Measurements from ENCODE around the gene IFITM10.

IFITM10 gene

GRCh38 chr11:1756791-1757771 lies 6.7 kb upstream of the IFITM10 start:
- no peaks in the 10 kb centered on the region for H3K9me3 Mint-ChIP-seq
- peaks cover 4% of the 10 kb centered on the region for H3K36me3 Mint-ChIP-seq (ENCODE audit: insufficient read depth)
- no peak for ATAC-seq (replicated peaks; ENCODE audit: extremely low read depth, poor library complexity, severe bottlenecking)

GRCh38 chr11:1755692-1756561 lies 5.5 kb upstream of the IFITM10 start:
- Mint-ChIP-seq H3K27me3 (peaks cover under 1% of the 10 kb centered on the region), H3K4me1 (peaks cover 45% of the 10 kb centered on the region), H3K4me3 (peak overlapping the region; percentile 36), H3K9me3 (no peaks in the 10 kb centered on the region), H3K27ac (ENCODE audit: low read depth) (peak overlapping the region; percentile 72), H3K36me3 (ENCODE audit: insufficient read depth) (peaks cover 3% of the 10 kb centered on the region)
- no peak for DNase-seq (ENCODE audit: low spot score in 2 of 2)
- ATAC-seq (replicated peaks; ENCODE audit: extremely low read depth, poor library complexity, severe bottlenecking) = no peak

More at GRCh38 chr11:1756791-1757771, 6.7 kb upstream of the IFITM10 start:
- peak overlapping the region; percentile 78 for H3K4me3 Mint-ChIP-seq
- peak overlapping the region; percentile 86 for H3K27ac Mint-ChIP-seq (ENCODE audit: low read depth)
- H3K4me1 Mint-ChIP-seq = peaks cover 52% of the 10 kb centered on the region
- DNase-seq (ENCODE audit: low spot score in 2 of 2) = no peak
- no peaks in the 10 kb centered on the region for H3K27me3 Mint-ChIP-seq

- Mint-ChIP-seq H3K4me1 (peaks cover 49% of the 10 kb centered on the region), H3K36me3 (ENCODE audit: insufficient read depth) (peaks cover 3% of the 10 kb centered on the region), H3K4me3 (peak overlapping the region; percentile 36), H3K27ac (ENCODE audit: low read depth) (no peak overlapping the region), H3K9me3 (no peaks in the 10 kb centered on the region), H3K27me3 (peaks cover 6% of the 10 kb centered on the region)
- DNase-seq (ENCODE audit: low spot score in 2 of 2) (no peak), ATAC-seq (replicated peaks; ENCODE audit: extremely low read depth, poor library complexity, severe bottlenecking) (no peak)
These were observed 4.9 kb upstream of the IFITM10 start for GRCh38 chr11:1755344-1755691.

GRCh38 chr11:1754376-1755150 lies 4.2 kb upstream of the IFITM10 start:
- peaks cover 57% of the 10 kb centered on the region for H3K4me1 Mint-ChIP-seq
- no peaks in the 10 kb centered on the region for H3K9me3 Mint-ChIP-seq
- H3K4me3 Mint-ChIP-seq = peak overlapping the region; percentile 6
- peaks cover 14% of the 10 kb centered on the region for H3K27me3 Mint-ChIP-seq
- DNase-seq (ENCODE audit: low spot score in 2 of 2) (no peak), ATAC-seq (replicated peaks; ENCODE audit: extremely low read depth, poor library complexity, severe bottlenecking) (no peak)
- peaks cover 3% of the 10 kb centered on the region for H3K36me3 Mint-ChIP-seq (ENCODE audit: insufficient read depth)
- H3K27ac Mint-ChIP-seq (ENCODE audit: low read depth) = peak overlapping the region; percentile 53

GRCh38 chr11:1753929-1754305 lies 3.5 kb upstream of the IFITM10 start:
- Mint-ChIP-seq H3K36me3 (ENCODE audit: insufficient read depth) (peaks cover 3% of the 10 kb centered on the region), H3K27ac (ENCODE audit: low read depth) (no peak overlapping the region), H3K4me3 (no peak overlapping the region), H3K9me3 (no peaks in the 10 kb centered on the region), H3K27me3 (peaks cover 17% of the 10 kb centered on the region), H3K4me1 (peaks cover 56% of the 10 kb centered on the region)
- DNase-seq (ENCODE audit: low spot score in 2 of 2) (no peak), ATAC-seq (replicated peaks; ENCODE audit: extremely low read depth, poor library complexity, severe bottlenecking) (no peak)

GRCh38 chr11:1753229-1753928 lies 3.0 kb upstream of the IFITM10 start:
- H3K36me3 Mint-ChIP-seq (ENCODE audit: insufficient read depth) = peaks cover 3% of the 10 kb centered on the region
- ATAC-seq (replicated peaks; ENCODE audit: extremely low read depth, poor library complexity, severe bottlenecking) = no peak
- peaks cover 51% of the 10 kb centered on the region for H3K4me1 Mint-ChIP-seq
- H3K27me3 Mint-ChIP-seq = peaks cover 17% of the 10 kb centered on the region
- H3K9me3 Mint-ChIP-seq = no peaks in the 10 kb centered on the region
- no peak overlapping the region for H3K27ac Mint-ChIP-seq (ENCODE audit: low read depth)
- DNase-seq (ENCODE audit: low spot score in 2 of 2) = no peak
- H3K4me3 Mint-ChIP-seq = no peak overlapping the region

GRCh38 chr11:1752907-1753228 lies 2.5 kb upstream of the IFITM10 start:
- Mint-ChIP-seq H3K36me3 (ENCODE audit: insufficient read depth) (peaks cover 3% of the 10 kb centered on the region), H3K9me3 (no peaks in the 10 kb centered on the region), H3K27me3 (peaks cover 17% of the 10 kb centered on the region), H3K27ac (ENCODE audit: low read depth) (no peak overlapping the region), H3K4me3 (no peak overlapping the region), H3K4me1 (peaks cover 46% of the 10 kb centered on the region)
- ATAC-seq (replicated peaks; ENCODE audit: extremely low read depth, poor library complexity, severe bottlenecking) (no peak), DNase-seq (ENCODE audit: low spot score in 2 of 2) (no peak)

GRCh38 chr11:1751999-1752906 lies 1.9 kb upstream of the IFITM10 start:
- Mint-ChIP-seq H3K27me3 (peaks cover 17% of the 10 kb centered on the region), H3K4me3 (no peak overlapping the region), H3K27ac (ENCODE audit: low read depth) (no peak overlapping the region), H3K4me1 (peaks cover 40% of the 10 kb centered on the region), H3K9me3 (no peaks in the 10 kb centered on the region), H3K36me3 (ENCODE audit: insufficient read depth) (peaks cover 3% of the 10 kb centered on the region)
- DNase-seq (ENCODE audit: low spot score in 2 of 2) = no peak
- ATAC-seq (replicated peaks; ENCODE audit: extremely low read depth, poor library complexity, severe bottlenecking) = no peak

- peaks cover 17% of the 10 kb centered on the region for H3K27me3 Mint-ChIP-seq
- no peaks in the 10 kb centered on the region for H3K9me3 Mint-ChIP-seq
- DNase-seq (ENCODE audit: low spot score in 2 of 2) = no peak
- H3K4me3 Mint-ChIP-seq = no peak overlapping the region
- ATAC-seq (replicated peaks; ENCODE audit: extremely low read depth, poor library complexity, severe bottlenecking) = no peak
- H3K4me1 Mint-ChIP-seq = peaks cover 32% of the 10 kb centered on the region
- no peak overlapping the region for H3K27ac Mint-ChIP-seq (ENCODE audit: low read depth)
- H3K36me3 Mint-ChIP-seq (ENCODE audit: insufficient read depth) = peaks cover 3% of the 10 kb centered on the region
These were observed 1.1 kb upstream of the IFITM10 start for GRCh38 chr11:1751531-1751921.

- no peaks in the 10 kb centered on the region for H3K9me3 Mint-ChIP-seq
- peaks cover 3% of the 10 kb centered on the region for H3K36me3 Mint-ChIP-seq (ENCODE audit: insufficient read depth)
- peak overlapping the region; percentile 16 for H3K27ac Mint-ChIP-seq (ENCODE audit: low read depth)
- peaks cover 27% of the 10 kb centered on the region for H3K4me1 Mint-ChIP-seq
- DNase-seq (ENCODE audit: low spot score in 2 of 2) (no peak), ATAC-seq (replicated peaks; ENCODE audit: extremely low read depth, poor library complexity, severe bottlenecking) (no peak)
- H3K27me3 Mint-ChIP-seq = peaks cover 17% of the 10 kb centered on the region
- H3K4me3 Mint-ChIP-seq = peak overlapping the region; percentile 70
These were observed 590 bp upstream of the IFITM10 start for GRCh38 chr11:1750840-1751530.
